ENCODE results near the gene C5orf34.
"Not testable (repeated sequence)": the region's sequence is repeated elsewhere in the genome, so short reads cannot be mapped to it uniquely, and the experiment has no call there.

Gene C5orf34, protein sequence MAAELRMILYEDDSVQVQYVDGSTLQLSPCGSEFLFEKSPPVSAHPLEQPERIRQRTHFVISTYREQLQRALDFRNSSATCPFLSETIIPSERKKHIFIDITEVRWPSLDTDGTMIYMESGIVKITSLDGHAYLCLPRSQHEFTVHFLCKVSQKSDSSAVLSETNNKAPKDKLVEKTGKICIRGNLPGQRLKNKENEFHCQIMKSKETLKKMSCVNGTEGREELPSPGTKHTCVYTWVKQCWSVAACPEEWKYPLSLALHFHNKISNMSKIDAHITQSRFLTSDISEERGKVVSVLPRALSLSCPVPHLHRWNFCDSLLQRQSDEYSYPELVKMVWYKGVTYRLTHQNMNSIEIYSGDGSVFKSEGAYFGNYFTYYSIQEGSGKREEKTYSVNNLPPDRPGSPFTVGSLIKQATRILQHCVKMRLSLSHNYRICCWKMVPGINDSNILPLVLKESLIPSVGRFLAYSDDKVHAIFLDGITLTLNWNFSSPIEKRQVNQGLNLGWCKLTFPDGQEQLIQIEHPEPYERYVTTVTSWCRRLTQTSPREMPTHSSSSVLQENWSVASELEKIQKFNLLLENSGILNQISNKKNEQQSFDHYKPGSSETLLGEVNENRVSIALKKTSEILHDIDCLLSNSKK

DNA sequence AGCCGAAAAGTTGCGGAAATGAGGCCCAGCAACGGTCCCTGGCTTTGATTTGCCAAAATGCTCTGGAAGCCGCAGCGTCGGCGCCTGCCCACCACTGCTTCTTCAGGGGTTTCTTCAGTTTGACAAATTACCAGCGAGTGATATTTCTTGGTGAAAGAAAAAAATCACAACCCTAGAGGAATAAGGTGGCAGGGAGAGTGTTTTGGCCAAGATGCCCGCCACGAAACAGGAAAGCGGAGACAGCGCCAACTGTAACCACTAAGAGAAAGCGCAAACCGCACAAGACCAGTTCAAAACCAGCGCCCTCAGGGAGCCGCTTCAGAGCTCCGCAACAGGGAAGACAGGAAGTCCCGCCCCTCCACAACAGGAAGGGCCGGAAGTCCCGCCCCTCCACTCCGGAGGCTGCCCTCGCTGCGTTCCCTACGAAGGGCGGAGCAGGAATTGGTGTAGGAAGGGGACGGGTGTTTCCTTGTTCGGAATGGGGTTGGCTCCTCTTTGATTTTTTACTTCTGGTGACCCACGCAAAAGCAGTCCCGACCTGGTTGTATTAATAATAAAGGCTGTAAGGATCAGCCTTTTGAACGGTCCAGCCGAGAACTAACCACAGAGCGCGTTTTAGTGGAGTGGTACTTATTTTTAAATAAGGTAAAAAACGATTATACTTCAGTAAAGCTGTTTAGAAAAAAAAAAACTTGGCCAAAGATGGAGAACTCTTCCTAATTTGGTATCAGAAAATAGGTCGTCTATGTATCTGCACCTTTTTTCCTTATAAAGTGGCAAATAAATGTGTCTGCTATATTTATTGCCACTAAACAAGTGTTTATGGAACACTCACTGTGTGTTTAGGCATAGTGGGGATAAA lies at the start of gene C5orf34:
C5orf34 (minus strand) TSS at position 333 of the 862 bp plus-strand sequence. CDS start 5,809 bp downstream, outside the sequence.
- peak; percentile 97 for DNase-seq

GRCh38 chr5:43564289-43564850 lies 49.4 kb upstream of the C5orf34 start:
- no peak for DNase-seq

- no peak for DNase-seq
Observed at GRCh38 chr5:43563321-43563720, 48.4 kb upstream of the C5orf34 start.

GRCh38 chr5:43561356-43561755 lies 46.4 kb upstream of the C5orf34 start:
- DNase-seq = no peak

DNA sequence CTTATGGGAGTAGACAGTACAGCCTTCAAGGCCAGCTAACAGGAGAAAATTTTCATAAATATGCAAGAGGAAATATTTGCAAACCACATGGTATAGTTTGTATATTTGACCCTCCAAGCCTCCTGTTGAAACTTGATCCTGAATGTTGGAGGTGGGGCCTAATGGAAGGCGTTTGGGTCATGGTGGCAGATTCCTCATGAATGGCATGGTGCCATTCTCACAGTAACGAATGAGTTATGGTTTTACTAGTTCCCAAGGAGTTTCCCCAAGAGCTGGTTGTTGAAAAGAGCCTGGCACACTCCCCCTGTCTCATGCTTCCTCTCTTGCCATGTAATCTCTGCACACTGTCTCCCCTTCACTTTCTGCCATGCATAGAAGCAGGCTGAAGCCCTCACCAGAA lies 45.2 kb upstream of the C5orf34 start:
- no peak for DNase-seq

GRCh38 chr5:43556857-43557542 lies 42.1 kb upstream of the C5orf34 start, which contains the start of gene PAIP1:
PAIP1 (minus strand) TSS chr5:43557077; CDS start chr5:43556846, 231 bp downstream.
- DNase-seq = peak; percentile 83

- not testable (repeated sequence) for DNase-seq
Observed at GRCh38 chr5:43556607-43556856, 41.6 kb upstream of the C5orf34 start.

DNA sequence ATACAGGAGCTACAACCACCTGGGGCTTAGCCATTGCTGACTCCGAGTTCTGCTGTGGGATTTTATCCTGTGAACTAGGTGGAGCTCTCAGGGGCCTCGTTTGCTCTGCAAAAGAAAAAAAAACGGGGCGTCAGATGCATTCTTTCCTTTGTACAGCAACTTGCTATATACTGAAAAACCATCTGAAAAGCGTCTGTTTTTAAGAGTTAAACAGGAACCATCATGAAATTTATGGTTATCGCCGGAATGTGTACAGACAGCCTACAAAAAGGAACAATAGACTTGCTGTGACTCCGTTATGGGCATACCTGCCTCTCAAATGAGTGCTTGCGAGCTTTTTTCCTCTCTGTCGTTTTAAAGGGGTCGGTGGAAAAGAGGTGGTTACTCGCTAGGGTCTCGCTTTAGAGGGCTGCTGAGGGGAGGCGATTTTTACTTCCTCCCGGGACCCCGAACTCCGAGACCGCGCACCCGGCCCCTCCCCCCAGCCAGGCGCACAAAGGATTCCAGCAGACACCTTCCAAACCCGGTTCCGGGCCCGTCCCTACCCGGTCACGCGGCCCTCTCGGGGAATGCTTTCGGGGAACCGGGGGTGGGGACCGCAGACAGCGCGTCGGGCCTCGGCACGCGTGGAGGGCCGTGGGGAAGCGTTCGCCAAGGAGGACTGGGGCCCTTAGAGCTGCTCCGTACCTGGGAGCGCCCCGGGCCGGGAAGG lies 41.1 kb upstream of the C5orf34 start:
- peak; percentile 6 for DNase-seq

- no peak for DNase-seq
Observed at GRCh38 chr5:43554497-43554896, 39.5 kb upstream of the C5orf34 start.

DNA sequence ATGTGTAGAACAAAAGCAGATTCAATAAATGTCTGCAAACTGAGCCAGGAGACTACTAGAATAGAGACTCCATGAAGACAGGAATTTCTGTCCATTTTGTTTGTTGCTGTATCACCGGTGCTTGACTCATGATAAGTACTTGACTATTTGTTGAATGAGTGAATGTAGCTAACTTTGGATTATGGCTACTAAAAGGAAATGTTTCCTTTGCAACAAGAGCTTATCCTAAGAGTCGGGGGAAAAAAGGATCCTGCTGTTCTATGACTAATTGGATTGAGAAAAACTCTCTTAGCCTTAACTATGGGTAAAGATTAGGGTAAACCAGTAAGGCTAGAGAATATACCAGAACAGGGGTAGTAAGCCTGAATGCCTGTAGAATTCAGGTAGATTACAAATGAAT lies 38.4 kb upstream of the C5orf34 start:
- DNase-seq = no peak

GRCh38 chr5:43551731-43552130 lies 36.8 kb upstream of the C5orf34 start:
- no peak for DNase-seq

DNA sequence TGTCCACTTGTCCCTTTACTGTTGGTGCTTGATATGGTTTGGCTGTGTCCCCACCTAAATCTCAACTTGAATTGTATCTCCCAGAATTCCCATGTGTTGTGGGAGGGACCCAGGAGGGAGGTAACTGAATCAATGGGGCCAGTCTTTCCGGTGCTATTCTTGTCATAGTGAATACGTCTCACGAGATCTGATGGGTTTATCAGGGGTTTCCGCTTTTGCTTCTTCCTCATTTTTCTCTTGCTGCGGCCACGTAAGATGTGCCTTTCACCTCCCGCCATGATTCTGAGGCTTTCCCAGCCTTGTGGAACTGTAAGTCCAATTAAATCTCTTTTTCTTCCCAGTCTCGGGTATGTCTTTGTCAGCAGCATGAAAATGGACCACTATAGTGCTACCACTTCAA lies 34.3 kb upstream of the C5orf34 start:
- DNase-seq = not testable (repeated sequence)

DNA sequence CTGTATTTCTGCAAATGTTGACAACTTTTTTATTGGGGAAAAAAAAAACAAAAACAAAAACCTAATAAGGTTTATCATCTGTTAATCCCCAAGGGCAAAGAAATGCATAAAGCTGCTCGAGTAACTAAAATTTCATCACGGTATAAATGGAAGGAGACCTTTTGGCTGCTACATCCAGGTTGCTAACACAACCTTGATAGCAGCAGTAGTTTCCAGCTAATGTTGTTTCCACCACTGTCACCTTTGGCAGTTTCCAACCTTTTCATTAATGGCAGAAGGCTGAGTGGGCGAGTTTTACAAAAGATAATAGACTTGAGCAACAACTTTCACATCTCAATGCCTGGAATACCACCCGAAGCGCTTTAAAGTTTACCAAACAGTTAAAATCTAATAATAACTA lies 33.4 kb upstream of the C5orf34 start:
- no peak for DNase-seq

GRCh38 chr5:43547532-43547931 lies 32.6 kb upstream of the C5orf34 start:
- DNase-seq = no peak

GRCh38 chr5:43543434-43543833 lies 28.5 kb upstream of the C5orf34 start:
- no peak for DNase-seq

- DNase-seq = no peak
Observed at GRCh38 chr5:43540746-43541145, 25.8 kb upstream of the C5orf34 start.

- no peak for DNase-seq
Observed at GRCh38 chr5:43536972-43537371, 22.0 kb upstream of the C5orf34 start.

DNA sequence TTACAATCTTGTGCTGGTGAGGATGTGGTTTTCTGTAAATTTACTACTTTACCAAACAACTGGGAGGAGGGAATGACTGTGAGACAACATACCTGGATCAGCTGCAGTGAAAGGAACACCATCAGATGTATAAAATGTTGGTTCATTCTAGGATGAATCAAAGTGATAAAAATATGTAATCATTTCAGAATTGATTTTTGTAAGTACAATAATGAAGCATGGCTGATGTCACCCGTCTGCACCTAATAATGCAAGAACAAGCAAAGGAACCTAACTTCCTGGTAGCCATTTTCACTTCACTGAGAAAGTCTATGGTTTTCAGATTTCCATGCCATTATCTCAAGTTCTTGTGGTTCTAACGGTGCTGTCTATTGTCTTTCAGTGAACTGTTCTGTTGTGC lies 18.7 kb upstream of the C5orf34 start:
- no peak for DNase-seq

GRCh38 chr5:43530648-43531047 lies 15.7 kb upstream of the C5orf34 start:
- DNase-seq = no peak

DNA sequence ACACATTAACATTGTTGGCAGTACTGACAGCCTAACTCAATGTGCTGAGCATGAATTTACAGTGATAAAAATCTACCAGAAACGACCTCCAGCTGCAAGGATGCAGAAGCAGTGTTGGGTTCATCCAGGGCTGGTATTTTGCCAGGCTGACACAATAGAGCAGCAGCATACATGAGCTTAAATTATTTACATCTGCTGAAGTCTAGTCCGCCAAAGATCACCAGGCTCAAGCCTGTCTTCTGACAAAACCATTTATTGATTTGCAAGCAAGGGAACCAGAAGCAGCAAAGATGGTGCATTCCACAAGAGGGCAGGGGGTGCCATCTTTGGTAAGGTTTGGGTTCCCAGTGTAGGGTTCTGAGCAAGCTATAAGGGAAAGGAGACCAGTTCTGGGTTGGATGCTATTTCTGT lies 8.7 kb upstream of the C5orf34 start:
- DNase-seq = no peak

GRCh38 chr5:43520615-43521014 lies 5.7 kb upstream of the C5orf34 start:
- no peak for DNase-seq

- DNase-seq = no peak
Observed at GRCh38 chr5:43515678-43516048, 715 bp upstream of the C5orf34 start.
